ENCODE measurements around the gene CEL.

Gene CEL

DNA sequence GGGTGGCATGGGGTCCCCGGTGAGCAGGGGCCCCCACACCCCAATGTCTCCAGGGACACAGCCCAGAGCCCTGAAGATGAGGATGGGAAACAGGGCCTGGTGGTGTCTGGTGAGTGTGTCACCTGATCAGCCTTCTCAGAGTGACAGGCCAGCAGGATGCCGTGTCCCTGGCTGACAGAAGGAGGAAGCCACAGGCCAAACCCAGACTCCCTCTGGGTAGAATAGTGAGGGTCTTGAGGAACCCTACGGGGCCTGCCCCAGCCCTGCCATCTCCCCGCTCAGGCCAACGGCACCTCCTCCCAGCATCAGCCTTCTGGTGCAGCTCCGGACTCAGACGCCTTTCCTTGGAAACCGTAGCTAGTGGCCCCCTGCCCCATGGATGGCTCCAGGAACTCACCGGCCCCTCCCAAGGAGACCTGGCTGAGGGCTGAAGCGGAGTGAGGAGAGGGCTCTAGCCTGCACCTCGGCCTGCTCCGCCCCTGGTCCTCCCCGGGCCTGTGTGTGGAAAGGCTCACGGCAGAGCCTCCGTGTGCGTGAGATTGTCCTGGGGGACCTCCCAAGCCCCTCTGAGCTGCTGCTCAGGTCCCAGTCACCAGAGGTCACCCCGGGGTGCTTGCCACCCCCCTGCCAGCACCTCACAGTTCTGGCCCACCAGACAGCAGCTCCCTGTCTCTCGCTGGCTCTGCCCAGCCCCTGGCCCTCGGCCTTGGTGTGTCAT lies 53.3 kb downstream of the CEL start:
- TF ChIP-seq, protein P1, sequence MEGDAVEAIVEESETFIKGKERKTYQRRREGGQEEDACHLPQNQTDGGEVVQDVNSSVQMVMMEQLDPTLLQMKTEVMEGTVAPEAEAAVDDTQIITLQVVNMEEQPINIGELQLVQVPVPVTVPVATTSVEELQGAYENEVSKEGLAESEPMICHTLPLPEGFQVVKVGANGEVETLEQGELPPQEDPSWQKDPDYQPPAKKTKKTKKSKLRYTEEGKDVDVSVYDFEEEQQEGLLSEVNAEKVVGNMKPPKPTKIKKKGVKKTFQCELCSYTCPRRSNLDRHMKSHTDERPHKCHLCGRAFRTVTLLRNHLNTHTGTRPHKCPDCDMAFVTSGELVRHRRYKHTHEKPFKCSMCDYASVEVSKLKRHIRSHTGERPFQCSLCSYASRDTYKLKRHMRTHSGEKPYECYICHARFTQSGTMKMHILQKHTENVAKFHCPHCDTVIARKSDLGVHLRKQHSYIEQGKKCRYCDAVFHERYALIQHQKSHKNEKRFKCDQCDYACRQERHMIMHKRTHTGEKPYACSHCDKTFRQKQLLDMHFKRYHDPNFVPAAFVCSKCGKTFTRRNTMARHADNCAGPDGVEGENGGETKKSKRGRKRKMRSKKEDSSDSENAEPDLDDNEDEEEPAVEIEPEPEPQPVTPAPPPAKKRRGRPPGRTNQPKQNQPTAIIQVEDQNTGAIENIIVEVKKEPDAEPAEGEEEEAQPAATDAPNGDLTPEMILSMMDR (IDR thresholded peaks at IDR 0.05; ENCODE audit: low read depth, low read length), result no peak
- H3K4me3 ChIP-seq (replicated peaks in 1 of 2; ENCODE audit: low read depth in 2 of 2, low read length in 2 of 2), result no peak overlapping the region
- no peak for DNase-seq (ENCODE audit: low read depth in 2 of 2)

GRCh38 chr9:133115604-133116345 lies 54.0 kb downstream of the CEL start:
- DNase-seq (ENCODE audit: low read depth in 2 of 2), result no peak
- TF ChIP-seq, protein P1 (IDR thresholded peaks at IDR 0.05; ENCODE audit: low read depth, low read length), result no peak
- no peak overlapping the region for H3K4me3 ChIP-seq (replicated peaks in 1 of 2; ENCODE audit: low read depth in 2 of 2, low read length in 2 of 2)

DNA sequence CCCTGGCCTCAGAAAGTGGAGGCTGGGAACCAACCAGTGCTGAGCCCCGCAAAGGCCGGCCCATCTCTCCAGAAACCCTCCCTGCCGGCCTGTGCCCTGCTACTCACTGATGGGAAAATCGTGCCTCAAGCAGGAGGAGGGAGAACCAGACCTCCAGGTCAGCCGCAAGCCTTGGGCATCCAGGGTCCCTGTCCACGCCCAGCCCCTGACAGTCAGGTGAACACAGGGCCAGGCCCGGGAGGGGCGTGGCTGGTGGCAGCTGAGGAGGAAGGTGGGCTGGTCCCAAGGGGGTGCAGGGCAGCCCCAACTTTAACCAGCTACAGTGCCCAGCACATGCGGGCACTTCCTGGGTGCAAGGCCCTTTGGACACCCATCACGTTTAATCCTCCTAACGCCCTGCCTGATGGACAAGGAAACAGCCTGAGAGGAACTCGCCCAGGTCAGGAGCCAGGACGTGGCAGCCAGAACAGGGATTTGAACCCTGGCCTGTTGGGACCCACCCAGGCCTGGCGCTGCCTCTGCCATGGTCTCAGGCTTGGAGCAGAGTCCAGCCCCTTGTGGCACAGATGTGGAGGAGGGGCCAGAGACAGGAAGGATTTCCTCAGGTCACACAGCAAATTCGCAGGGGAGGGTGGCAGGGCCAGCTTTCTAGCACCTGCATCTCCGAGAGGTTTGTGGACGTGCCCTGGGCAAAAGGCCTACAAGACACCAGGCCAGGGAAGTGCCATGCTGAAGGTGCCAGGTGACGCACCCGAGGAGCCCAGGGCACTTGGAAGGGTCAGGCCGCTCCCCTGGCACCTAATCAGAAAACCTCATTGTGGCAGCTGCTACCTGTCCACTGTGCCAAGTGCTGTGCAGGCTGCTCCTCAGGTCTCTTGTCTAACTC lies 54.8 kb downstream of the CEL start:
- TF ChIP-seq, protein P1 (IDR thresholded peaks at IDR 0.05; ENCODE audit: low read depth, low read length), result no peak
- no peak for DNase-seq (ENCODE audit: low read depth in 2 of 2)
- H3K4me3 ChIP-seq (replicated peaks in 1 of 2; ENCODE audit: low read depth in 2 of 2, low read length in 2 of 2), result no peak overlapping the region

DNA sequence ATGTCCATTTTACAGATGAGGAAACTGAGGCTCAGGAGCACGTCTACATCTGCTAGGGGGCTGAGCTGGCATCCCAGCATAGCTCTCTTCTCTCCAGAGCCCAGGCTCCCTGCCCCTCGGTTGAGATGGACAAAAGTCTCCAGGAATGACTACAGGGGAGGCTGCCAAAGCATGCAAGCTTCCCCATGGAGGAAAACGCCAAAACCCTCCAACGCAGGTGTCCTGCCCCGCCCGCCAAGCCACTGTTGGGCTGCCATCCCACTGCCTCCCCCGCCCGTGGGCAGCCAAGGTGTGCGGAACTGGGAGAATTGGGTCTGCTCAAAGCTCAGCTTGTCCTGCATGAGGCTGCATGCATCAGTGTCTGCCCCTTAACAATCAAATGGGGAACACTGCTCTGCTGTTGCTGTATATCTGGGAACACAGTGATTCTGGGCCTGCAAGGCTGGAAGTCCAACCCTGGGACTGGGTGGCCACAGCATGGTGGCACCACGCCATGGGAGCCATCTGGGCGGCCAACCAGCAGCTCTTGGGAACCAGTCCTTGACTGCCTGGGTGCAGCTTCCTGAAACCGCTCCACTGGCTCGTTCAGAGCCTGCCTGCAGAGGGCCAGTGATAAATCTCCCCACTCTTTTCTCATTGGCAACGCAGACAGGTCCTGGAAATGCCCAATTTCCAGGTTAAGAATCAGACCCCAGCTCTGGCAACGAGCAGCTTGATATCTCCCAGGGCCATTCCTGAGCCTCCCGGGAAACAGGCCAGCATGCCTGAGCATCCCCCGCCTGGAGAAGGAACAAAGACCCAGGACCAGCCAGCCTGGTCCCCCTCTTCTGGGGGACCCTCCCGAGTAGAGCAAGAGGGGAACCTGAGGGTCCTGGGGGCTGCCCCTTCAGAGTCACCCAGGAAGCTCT lies 55.7 kb downstream of the CEL start:
- TF ChIP-seq, protein P1 (IDR thresholded peaks at IDR 0.05; ENCODE audit: low read depth, low read length), result no peak
- DNase-seq (ENCODE audit: low read depth in 2 of 2), result peak in 1 of 2 donors; percentile 55
- H3K4me3 ChIP-seq (replicated peaks in 1 of 2; ENCODE audit: low read depth in 2 of 2, low read length in 2 of 2), result no peak overlapping the region

DNA sequence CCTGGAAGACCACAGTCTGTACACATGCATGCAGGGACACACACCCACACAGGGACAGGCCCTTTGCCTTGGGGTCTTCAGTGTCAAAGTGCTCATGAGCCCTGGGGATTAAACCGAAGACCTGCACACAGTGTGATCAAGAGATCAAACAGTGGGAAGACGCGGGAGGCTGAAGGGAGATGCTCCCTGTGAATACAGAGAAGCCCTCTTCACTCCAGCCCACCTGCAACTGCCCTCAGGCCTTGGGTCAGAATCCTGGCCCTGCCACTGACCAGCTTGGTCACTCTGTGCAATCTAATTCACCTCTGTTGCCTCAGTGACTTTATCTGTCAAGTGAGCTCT lies 56.4 kb downstream of the CEL start:
- DNase-seq (ENCODE audit: low read depth in 2 of 2), result no peak
- TF ChIP-seq, protein P1 (IDR thresholded peaks at IDR 0.05; ENCODE audit: low read depth, low read length), result no peak
- H3K4me3 ChIP-seq (replicated peaks in 1 of 2; ENCODE audit: low read depth in 2 of 2, low read length in 2 of 2), result no peak overlapping the region

DNA sequence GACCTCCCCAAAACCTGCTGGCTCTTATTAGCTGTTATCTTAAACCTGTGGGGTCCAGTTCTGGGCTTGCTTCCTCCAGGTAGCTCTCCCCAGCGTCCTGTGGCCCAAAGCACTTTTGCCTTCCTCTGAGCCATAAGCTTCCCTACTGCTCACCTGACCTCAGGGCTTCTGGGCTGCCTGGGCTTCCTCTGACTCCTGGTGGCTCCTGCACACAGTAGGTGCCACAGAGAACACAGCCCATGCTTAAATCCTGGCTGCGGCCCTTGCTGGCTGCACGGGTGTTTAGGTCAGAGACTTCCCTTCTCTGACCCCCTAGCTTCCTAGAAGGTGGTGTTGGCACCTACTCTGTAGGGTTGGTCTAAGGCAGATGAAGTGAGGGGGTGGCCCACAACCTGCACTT lies 56.8 kb downstream of the CEL start:
- H3K4me3 ChIP-seq (replicated peaks in 1 of 2; ENCODE audit: low read depth in 2 of 2, low read length in 2 of 2), result no peak overlapping the region
- DNase-seq (ENCODE audit: low read depth in 2 of 2), result no peak
- TF ChIP-seq, protein P1 (IDR thresholded peaks at IDR 0.05; ENCODE audit: low read depth, low read length), result no peak

All from cardiac fibroblast (primary cell).